DOHH2 (cell line): ENCODE measurements around the gene PLEKHG5.

Source experiments
- EZH2phosphoT487 ChIP-seq: fragments of 200-600 bp; sonication (generic); IDR thresholded peaks from 2 replicates; pipeline ENCODE4 v1.6.1; 2017; ENCODE audit warnings: borderline replicate concordance, mild to moderate bottlenecking, antibody characterized with exemption, low read length, moderate library complexity, mixed read lengths
- TF ChIP-seq, protein P1 (sequence below): fragments of 200-600 bp; sonication (generic); IDR thresholded peaks from one replicate; pipeline ENCODE4 v1.5.1; 2014; ENCODE audit warnings: antibody characterized with exemption, mild to moderate bottlenecking, low read depth, low read length; ENCODE audit not compliant: poor library complexity, severe bottlenecking

DNA sequence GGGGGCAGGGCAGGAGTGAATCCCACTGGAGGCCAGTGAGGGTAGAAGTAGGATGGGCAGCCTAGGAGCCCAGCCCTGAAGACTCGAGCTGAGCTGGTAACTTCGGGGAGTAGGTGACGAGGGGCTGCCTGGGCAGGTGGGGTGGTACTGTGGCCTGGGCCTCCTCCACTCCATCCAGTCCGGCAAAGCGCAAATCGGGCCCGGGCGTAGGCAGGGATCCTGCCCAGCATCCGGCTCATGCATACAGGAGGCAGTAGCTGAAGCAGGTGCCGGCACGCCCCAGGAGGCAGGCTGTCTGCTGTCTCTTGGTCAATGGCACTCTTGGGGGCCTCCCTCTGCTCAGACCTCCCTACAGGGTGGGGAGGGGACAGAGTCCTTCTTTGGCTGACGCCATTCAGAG is 24.2 kb downstream of the PLEKHG5 start:
- TF ChIP-seq, protein P1, sequence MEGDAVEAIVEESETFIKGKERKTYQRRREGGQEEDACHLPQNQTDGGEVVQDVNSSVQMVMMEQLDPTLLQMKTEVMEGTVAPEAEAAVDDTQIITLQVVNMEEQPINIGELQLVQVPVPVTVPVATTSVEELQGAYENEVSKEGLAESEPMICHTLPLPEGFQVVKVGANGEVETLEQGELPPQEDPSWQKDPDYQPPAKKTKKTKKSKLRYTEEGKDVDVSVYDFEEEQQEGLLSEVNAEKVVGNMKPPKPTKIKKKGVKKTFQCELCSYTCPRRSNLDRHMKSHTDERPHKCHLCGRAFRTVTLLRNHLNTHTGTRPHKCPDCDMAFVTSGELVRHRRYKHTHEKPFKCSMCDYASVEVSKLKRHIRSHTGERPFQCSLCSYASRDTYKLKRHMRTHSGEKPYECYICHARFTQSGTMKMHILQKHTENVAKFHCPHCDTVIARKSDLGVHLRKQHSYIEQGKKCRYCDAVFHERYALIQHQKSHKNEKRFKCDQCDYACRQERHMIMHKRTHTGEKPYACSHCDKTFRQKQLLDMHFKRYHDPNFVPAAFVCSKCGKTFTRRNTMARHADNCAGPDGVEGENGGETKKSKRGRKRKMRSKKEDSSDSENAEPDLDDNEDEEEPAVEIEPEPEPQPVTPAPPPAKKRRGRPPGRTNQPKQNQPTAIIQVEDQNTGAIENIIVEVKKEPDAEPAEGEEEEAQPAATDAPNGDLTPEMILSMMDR, result no peak
- no peak for TF ChIP-seq EZH2phosphoT487
